Nucleus accumbens (tissue), 56 donors: Measurements from ENCODE around the gene ARAF.
A peak's percentile ranks its signal among the peaks of the same experiment; 100 is the strongest.
"Not testable (repeated sequence)": the region's sequence is repeated elsewhere in the genome, so short reads cannot be mapped to it uniquely, and the experiment has no call there.

ENCODE experiments used
- DNase-seq, 56 donors: peaks; one replicate each; lab custom pipeline; 2025; lab: John Stamatoyannopoulos, UW

ARAF gene

GRCh38 chrX:47560934-47561658 lies at the start of gene ARAF:
TSS of gene ARAF (plus strand) at chrX:47561205. CDS start at chrX:47562968, 1,763 bp downstream.
- DNase-seq, result peak; percentile 39 to 97 (median 92)

GRCh38 chrX:47512383-47512782 lies 48.6 kb upstream of the ARAF start:
- DNase-seq, result not testable (repeated sequence)

GRCh38 chrX:47513034-47513965 lies 47.7 kb upstream of the ARAF start:
- DNase-seq, result peak in 10 of 56 donors; percentile 0 to 29 (median 6)

- DNase-seq, result no peak
Measured at GRCh38 chrX:47514533-47515235, 46.3 kb upstream of the ARAF start.

GRCh38 chrX:47515941-47516665 lies 44.9 kb upstream of the ARAF start:
- no peak for DNase-seq

- no peak for DNase-seq
Measured at GRCh38 chrX:47518144-47518543, 42.9 kb upstream of the ARAF start.

GRCh38 chrX:47523297-47523696 lies 37.7 kb upstream of the ARAF start:
- peak in 53 of 56 donors; percentile 3 to 88 (median 62) for DNase-seq

GRCh38 chrX:47523713-47524166 lies 37.3 kb upstream of the ARAF start:
- peak in 1 of 56 donors; percentile 30 for DNase-seq

GRCh38 chrX:47529548-47529947 lies 31.5 kb upstream of the ARAF start:
- no peak for DNase-seq

- DNase-seq, result no peak
Measured at GRCh38 chrX:47530049-47530448, 31.0 kb upstream of the ARAF start.

GRCh38 chrX:47539860-47540259 lies 21.1 kb upstream of the ARAF start:
- DNase-seq, result peak in 1 of 56 donors; percentile 2

- DNase-seq, result peak in 54 of 56 donors; percentile 1 to 84 (median 58)
Measured at GRCh38 chrX:47540754-47541538, 20.1 kb upstream of the ARAF start.

GRCh38 chrX:47543496-47543895 lies 17.5 kb upstream of the ARAF start:
- no peak for DNase-seq

- peak; percentile 27 to 95 (median 85) for DNase-seq
Measured at GRCh38 chrX:47556045-47556623, 4.9 kb upstream of the ARAF start.

- no peak for DNase-seq
Measured at GRCh38 chrX:47558436-47558835, 2.6 kb upstream of the ARAF start.

- no peak for DNase-seq
Measured at GRCh38 chrX:47560179-47560933, 649 bp upstream of the ARAF start.

- no peak for DNase-seq
Measured at GRCh38 chrX:47561659-47562151, 700 bp downstream of the ARAF start.
